Natural killer cell treated with Interleukin-12 subunit alpha and Interleukin-12 subunit beta and Interleukin-15 and Interleukin-18, amount 100 ng/mL, for 72 hours (primary cell): ENCODE measurements around the gene GPC6. TPM values are rescaled to one million over a fixed set of nuclear protein-coding genes. Genes with fewer than 3 reads are reported as not detected.

Source experiments
- ATAC-seq, 2 donors: fragments of 150-1000 bp; cut with Tn5 transposase in 1 of 2; sonication (Bioruptor Pico), chemical (Tn5 transposase) in 1 of 2; 2 replicates each; pipeline ENCODE4 v1.10.0; 2021
- DNase-seq: peaks from one replicate; pipeline ENCODE4 v3.0.0; 2022; ENCODE audit warnings: low spot score
- H3K27ac Mint-ChIP-seq, 2 donors: 1 replicate in 1 of 2; 2 replicates in 1 of 2; pipeline ENCODE4 v1.8.0; 2022; ENCODE audit warnings: mixed read lengths in 2 of 2, mild to moderate bottlenecking in 1 of 2, moderate library complexity in 1 of 2
- H3K27me3 Mint-ChIP-seq, 2 donors: 1 replicate in 1 of 2; 2 replicates in 1 of 2; pipeline ENCODE4 v1.8.0; 2022; ENCODE audit warnings: mixed read lengths in 2 of 2
- H3K36me3 Mint-ChIP-seq: one replicate; pipeline ENCODE4 v1.8.0; 2022; ENCODE audit warnings: mixed read lengths
- H3K4me1 Mint-ChIP-seq, 2 donors: 1 replicate in 1 of 2; 2 replicates in 1 of 2; pipeline ENCODE4 v1.8.0; 2022; ENCODE audit warnings: low read depth in 2 of 2, mixed read lengths in 2 of 2, mild to moderate bottlenecking in 1 of 2
- H3K4me3 Mint-ChIP-seq: one replicate; pipeline ENCODE4 v1.8.0; 2022; ENCODE audit warnings: mixed read lengths
- H3K9me3 Mint-ChIP-seq: 2 replicates; pipeline ENCODE4 v1.8.0; 2022; ENCODE audit warnings: mixed read lengths
- total RNA-seq, 2 donors: library from RNA; stranded (reverse); gene quantifications; one replicate each; pipeline ENCODE4 v1.2.3, GENCODE V29; 2022

Gene GPC6
- total RNA-seq, 2 donors from 2014 or later: not detected

DNA sequence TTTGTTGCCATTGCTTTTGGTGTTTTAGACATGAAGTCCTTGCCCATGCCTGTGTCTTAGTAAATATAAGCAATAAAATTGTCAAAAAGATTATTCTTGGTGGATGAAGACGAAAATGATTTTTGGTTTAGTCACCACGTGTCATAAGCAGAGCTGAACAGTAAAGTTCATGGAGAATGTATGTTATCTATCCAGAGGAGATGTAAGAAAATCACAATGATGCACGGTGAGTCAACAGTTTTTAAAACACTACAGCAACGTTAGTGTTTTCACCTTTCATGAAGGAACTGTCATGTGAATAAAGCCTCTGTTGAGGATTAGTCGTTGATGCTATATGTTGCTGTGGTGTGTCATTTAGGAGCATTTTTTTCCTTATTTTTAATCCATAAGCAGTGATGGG is 137.6 kb downstream of the GPC6 start:
- ATAC-seq: no peak
- no peak overlapping the region for H3K27ac Mint-ChIP-seq
- peaks cover 7% of the 10 kb centered on the region for H3K9me3 Mint-ChIP-seq
- no peaks in the 10 kb centered on the region for H3K36me3 Mint-ChIP-seq
- no peaks in the 10 kb centered on the region for H3K27me3 Mint-ChIP-seq
- H3K4me3 Mint-ChIP-seq: no peak overlapping the region
- H3K4me1 Mint-ChIP-seq: no peaks in the 10 kb centered on the region
- no peak for DNase-seq

GRCh38 chr13:93368296-93368695 is 141.7 kb downstream of the GPC6 start:
- ATAC-seq (no peak), DNase-seq (no peak)
- Mint-ChIP-seq H3K27me3 (no peaks in the 10 kb centered on the region), H3K4me1 (no peaks in the 10 kb centered on the region), H3K4me3 (no peak overlapping the region), H3K9me3 (peaks cover 7% of the 10 kb centered on the region), H3K36me3 (no peaks in the 10 kb centered on the region), H3K27ac (no peak overlapping the region)

- Mint-ChIP-seq H3K27me3 (no peaks in the 10 kb centered on the region), H3K4me1 (no peaks in the 10 kb centered on the region), H3K9me3 (peaks cover 7% of the 10 kb centered on the region), H3K4me3 (no peak overlapping the region), H3K36me3 (no peaks in the 10 kb centered on the region), H3K27ac (no peak overlapping the region)
- DNase-seq (no peak), ATAC-seq (no peak)
Measured at GRCh38 chr13:93368718-93369117, 142.1 kb downstream of the GPC6 start.

GRCh38 chr13:93372856-93373255 is 146.2 kb downstream of the GPC6 start:
- no peak for DNase-seq
- Mint-ChIP-seq H3K27me3 (no peaks in the 10 kb centered on the region), H3K9me3 (no peaks in the 10 kb centered on the region), H3K36me3 (no peaks in the 10 kb centered on the region), H3K27ac (no peak overlapping the region), H3K4me3 (no peak overlapping the region), H3K4me1 (no peaks in the 10 kb centered on the region)
- ATAC-seq: no peak

DNA sequence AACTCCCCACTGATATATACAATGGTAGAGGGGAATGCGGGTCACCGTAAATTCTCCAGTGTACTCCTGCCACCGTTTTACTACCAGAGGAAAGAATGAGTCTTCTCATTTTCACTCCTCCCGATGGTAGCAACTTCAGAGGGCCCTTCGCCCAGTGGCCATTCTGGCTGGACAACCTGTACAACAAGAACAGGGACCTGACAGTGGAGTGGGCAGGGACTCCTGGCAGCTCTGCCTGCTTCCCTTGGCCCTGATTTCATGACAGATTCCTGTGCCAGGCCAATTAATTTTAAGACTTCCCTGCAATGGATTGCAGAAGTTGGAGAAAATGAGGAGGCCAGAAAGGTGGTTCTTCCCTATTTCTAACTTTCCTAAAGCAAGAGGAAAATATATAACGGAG is 148.9 kb downstream of the GPC6 start:
- no peaks in the 10 kb centered on the region for H3K4me1 Mint-ChIP-seq
- no peaks in the 10 kb centered on the region for H3K36me3 Mint-ChIP-seq
- ATAC-seq: no peak
- DNase-seq: no peak
- no peak overlapping the region for H3K27ac Mint-ChIP-seq
- H3K27me3 Mint-ChIP-seq: no peaks in the 10 kb centered on the region
- H3K4me3 Mint-ChIP-seq: no peak overlapping the region
- peaks cover 4% of the 10 kb centered on the region for H3K9me3 Mint-ChIP-seq

DNA sequence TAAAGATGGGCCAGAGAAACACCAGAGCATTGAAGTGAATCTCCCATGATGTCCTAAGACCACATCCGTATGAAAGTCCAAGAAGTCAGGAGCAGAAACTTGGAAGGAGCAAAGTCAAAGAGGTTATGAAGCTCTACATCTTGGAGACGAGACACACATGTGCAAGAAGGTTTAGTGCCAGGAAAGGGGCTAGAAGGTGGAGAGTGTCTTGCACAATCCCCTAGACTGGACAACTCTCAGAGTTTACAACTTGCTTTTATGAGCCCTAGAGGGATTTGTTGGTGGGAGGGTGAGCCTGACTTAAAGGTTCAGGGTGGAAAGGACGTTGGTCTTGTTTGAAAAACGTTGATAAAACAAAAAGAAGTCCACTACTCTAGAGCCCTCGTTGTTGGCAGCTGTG is 150.6 kb downstream of the GPC6 start:
- no peak for ATAC-seq

DNA sequence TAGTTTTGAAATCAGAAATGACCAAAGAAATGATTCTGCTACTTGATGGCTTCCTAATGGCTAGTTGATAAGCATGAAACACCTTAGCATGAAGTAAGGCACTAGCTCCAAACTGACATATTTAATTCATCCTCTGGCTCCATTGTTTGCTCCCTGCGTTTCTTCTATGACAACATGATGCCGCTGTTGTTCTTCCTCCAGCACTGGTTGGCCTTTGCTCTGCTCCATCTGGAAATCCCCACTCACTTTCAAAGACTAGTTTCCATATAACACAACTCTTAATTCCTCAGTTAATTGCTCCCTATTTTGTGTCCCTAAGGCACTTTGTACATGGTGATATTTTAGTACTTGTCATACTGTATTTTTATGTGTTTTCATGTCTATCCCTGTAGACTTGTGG is 151.6 kb downstream of the GPC6 start:
- Mint-ChIP-seq H3K4me1 (no peaks in the 10 kb centered on the region), H3K27me3 (no peaks in the 10 kb centered on the region), H3K36me3 (no peaks in the 10 kb centered on the region), H3K27ac (no peak overlapping the region), H3K4me3 (no peak overlapping the region), H3K9me3 (peaks cover 4% of the 10 kb centered on the region)
- DNase-seq: no peak
- ATAC-seq: no peak

More for the DNA sequence above, 150.6 kb downstream of the GPC6 start:
- no peak for DNase-seq
- no peaks in the 10 kb centered on the region for H3K27me3 Mint-ChIP-seq
- H3K27ac Mint-ChIP-seq: no peak overlapping the region
- H3K9me3 Mint-ChIP-seq: peaks cover 4% of the 10 kb centered on the region
- no peaks in the 10 kb centered on the region for H3K4me1 Mint-ChIP-seq
- no peak overlapping the region for H3K4me3 Mint-ChIP-seq
- no peaks in the 10 kb centered on the region for H3K36me3 Mint-ChIP-seq

DNA sequence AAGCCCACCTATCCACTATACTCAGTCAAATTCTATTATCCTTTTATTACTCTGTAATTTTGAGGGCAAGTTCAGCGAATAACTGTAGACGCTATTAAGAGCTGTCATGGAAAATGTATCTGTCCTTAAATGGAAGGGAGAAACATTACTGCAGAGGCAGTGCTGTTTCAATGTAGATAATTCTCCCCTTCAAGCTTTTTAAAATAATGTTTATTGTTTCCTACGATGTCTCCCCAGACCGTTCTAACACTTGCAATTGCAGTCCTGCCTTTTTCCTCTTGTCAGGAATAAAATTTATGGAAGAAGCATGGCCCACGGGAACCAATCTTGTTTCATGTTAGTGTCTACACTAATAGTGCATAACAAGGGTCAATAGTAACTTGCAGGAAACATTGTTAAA is 159.5 kb downstream of the GPC6 start:
- Mint-ChIP-seq H3K9me3 (peaks cover 3% of the 10 kb centered on the region), H3K27me3 (no peaks in the 10 kb centered on the region), H3K4me3 (no peak overlapping the region), H3K4me1 (no peaks in the 10 kb centered on the region), H3K36me3 (no peaks in the 10 kb centered on the region), H3K27ac (no peak overlapping the region)
- no peak for DNase-seq
- no peak for ATAC-seq

DNA sequence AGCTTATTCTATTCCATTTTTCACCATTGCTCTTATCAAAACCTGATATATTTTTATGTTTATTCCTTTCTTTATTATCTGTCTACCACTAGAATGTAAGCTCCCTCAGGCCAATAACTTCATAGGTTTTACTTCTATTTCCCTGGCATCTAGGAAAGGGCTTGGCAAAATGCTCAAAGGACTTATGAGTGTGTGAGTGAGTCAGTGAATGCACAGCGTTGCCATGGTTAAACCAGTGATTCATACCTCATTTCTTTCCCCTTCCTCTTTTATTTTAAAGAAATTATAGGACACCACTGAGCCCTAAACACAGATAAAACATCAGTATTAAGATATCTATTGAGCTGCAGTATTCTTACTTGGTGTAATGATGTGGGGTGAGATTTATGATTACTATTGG is 162.1 kb downstream of the GPC6 start:
- no peak for ATAC-seq
- Mint-ChIP-seq H3K27ac (no peak overlapping the region), H3K9me3 (peaks cover 5% of the 10 kb centered on the region), H3K4me1 (no peaks in the 10 kb centered on the region), H3K4me3 (no peak overlapping the region), H3K27me3 (no peaks in the 10 kb centered on the region), H3K36me3 (peaks cover 3% of the 10 kb centered on the region)
- no peak for DNase-seq

DNA sequence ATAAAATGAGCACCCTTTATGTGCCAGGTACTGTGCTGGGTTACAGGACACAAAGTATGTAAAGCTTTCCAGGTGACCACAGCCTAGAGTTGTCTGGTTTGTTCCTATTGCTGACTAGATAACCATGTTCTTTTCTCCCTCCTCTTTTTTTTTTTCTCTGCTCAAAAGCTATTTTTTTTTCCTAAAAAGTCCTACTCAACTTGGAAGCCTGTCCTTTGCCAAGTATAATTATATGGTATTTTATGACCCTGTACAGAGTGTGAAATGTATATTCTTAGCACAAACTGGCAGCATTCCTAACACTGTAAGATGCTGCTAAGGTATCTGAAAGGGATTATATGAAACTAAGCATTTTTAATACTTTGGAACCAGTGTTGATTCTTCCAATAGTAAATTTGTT is 171.0 kb downstream of the GPC6 start:
- H3K27ac Mint-ChIP-seq: no peak overlapping the region
- H3K4me3 Mint-ChIP-seq: no peak overlapping the region
- H3K36me3 Mint-ChIP-seq: peaks cover 4% of the 10 kb centered on the region
- H3K27me3 Mint-ChIP-seq: no peaks in the 10 kb centered on the region
- peaks cover 14% of the 10 kb centered on the region for H3K9me3 Mint-ChIP-seq
- no peaks in the 10 kb centered on the region for H3K4me1 Mint-ChIP-seq
- no peak for DNase-seq
- ATAC-seq: no peak

DNA sequence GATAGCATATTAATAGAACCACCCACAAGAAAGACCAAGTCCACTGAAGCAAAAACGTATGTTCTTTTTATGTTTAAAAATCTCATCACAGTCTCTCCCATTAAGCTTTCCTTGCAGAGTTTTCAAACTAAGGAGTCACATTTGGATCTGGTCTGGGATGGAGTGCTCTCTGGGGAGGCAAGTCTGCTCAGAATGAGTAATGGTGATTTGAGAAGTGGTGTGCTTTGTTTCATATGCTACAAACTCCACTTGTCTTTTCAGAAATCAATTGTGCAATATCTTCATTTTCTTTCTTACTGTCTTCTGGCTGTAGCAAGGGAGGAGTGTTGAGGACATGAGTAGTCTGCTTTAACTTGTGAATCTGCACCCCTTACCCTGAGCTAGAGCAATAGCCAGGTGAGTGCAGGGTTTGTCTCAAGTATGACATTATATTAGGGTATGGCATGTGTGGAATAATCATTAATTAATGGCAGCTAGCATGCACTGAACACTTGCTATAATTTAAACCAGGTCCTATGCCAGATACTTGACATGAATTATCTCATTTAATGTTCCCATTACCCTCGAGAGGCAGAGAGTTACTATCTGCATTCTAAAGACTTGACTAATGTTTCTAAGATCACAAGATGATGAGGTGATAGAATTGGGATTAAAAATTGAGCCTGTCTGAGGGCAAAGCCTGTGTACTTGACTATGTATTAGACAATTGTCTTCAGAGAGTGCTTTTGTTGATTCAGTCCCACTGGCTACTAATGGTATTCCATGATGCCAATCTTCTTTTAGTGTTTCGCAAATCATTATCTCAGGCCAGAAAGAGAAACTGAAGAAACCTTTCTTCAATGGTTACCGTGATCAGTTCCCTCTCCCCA is 171.8 kb downstream of the GPC6 start:
- Mint-ChIP-seq H3K36me3 (peaks cover 4% of the 10 kb centered on the region), H3K4me3 (no peak overlapping the region), H3K27me3 (no peaks in the 10 kb centered on the region), H3K9me3 (peaks cover 14% of the 10 kb centered on the region), H3K27ac (no peak overlapping the region), H3K4me1 (no peaks in the 10 kb centered on the region)
- DNase-seq: no peak
- ATAC-seq: no peak

DNA sequence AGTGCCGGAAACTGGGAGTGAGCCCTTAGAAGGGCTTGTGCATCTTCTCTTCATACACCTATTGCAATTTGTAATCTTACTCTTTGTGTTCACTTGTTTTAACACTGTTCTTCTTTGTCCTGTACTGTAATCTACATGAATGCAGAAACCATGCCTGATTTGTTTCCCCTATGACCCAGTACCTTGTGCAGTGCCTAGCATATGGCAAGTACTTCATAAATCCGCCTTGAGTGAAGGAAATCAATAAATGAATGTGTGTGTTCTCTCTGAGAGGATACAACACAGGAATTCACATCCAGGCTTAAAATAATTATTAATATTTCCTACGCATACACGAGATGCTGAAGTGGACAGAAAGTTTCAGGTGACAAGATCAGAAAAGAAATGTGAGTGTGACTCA is 172.6 kb downstream of the GPC6 start:
- H3K4me1 Mint-ChIP-seq: no peaks in the 10 kb centered on the region
- DNase-seq (no peak), ATAC-seq (no peak)
- H3K36me3 Mint-ChIP-seq: no peaks in the 10 kb centered on the region
- H3K9me3 Mint-ChIP-seq: peaks cover 12% of the 10 kb centered on the region
- no peak overlapping the region for H3K4me3 Mint-ChIP-seq
- H3K27ac Mint-ChIP-seq: no peak overlapping the region
- no peaks in the 10 kb centered on the region for H3K27me3 Mint-ChIP-seq

- no peaks in the 10 kb centered on the region for H3K4me1 Mint-ChIP-seq
- peaks cover 8% of the 10 kb centered on the region for H3K9me3 Mint-ChIP-seq
- DNase-seq (no peak), ATAC-seq (no peak)
- H3K4me3 Mint-ChIP-seq: no peak overlapping the region
- no peaks in the 10 kb centered on the region for H3K27me3 Mint-ChIP-seq
- no peak overlapping the region for H3K27ac Mint-ChIP-seq
- H3K36me3 Mint-ChIP-seq: no peaks in the 10 kb centered on the region
Measured at GRCh38 chr13:93406136-93406535, 179.5 kb downstream of the GPC6 start.

GRCh38 chr13:93407551-93407950 is 180.9 kb downstream of the GPC6 start:
- H3K27ac Mint-ChIP-seq: no peak overlapping the region
- no peaks in the 10 kb centered on the region for H3K36me3 Mint-ChIP-seq
- no peaks in the 10 kb centered on the region for H3K27me3 Mint-ChIP-seq
- DNase-seq (no peak), ATAC-seq (no peak)
- no peaks in the 10 kb centered on the region for H3K4me1 Mint-ChIP-seq
- peaks cover 5% of the 10 kb centered on the region for H3K9me3 Mint-ChIP-seq
- H3K4me3 Mint-ChIP-seq: no peak overlapping the region

DNA sequence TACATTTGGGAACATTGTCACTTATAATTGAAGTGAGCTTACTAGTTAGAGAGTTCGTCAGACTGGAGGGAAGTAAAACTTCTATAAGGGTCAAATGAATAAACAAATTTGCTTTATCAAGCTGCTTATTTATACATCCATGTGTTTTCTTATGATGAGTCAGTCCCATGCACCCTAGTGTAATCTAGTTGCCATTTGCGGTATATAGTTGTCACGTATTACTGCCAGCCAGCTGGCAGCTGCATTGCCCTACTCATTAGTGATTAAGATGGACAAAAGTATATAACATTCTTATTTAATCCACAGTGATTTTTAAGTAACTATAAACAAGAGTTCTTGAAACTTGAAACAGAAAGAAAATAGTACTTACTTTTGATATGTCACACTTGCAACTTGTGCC is 182.4 kb downstream of the GPC6 start:
- peaks cover 5% of the 10 kb centered on the region for H3K9me3 Mint-ChIP-seq
- DNase-seq (no peak), ATAC-seq (no peak)
- H3K27ac Mint-ChIP-seq: no peak overlapping the region
- H3K4me3 Mint-ChIP-seq: no peak overlapping the region
- H3K4me1 Mint-ChIP-seq: no peaks in the 10 kb centered on the region
- no peaks in the 10 kb centered on the region for H3K36me3 Mint-ChIP-seq
- H3K27me3 Mint-ChIP-seq: no peaks in the 10 kb centered on the region
